DOHH2 (cell line): ENCODE results near the gene GPR137C.

Experiments
- CTCF ChIP-seq: fragments of 200-600 bp; sonication (generic); IDR thresholded peaks from one replicate; pipeline ENCODE4 v1.5.1; 2014; ENCODE audit warnings: antibody characterized with exemption, mild to moderate bottlenecking, low read depth, low read length; ENCODE audit not compliant: poor library complexity, severe bottlenecking
- EZH2phosphoT487 ChIP-seq: fragments of 200-600 bp; sonication (generic); IDR thresholded peaks from 2 replicates; pipeline ENCODE4 v1.6.1; 2017; ENCODE audit warnings: borderline replicate concordance, mild to moderate bottlenecking, antibody characterized with exemption, low read length, moderate library complexity, mixed read lengths

GRCh38 chr14:52513249-52513648 lies 39.4 kb upstream of the GPR137C start:
- no peak for TF ChIP-seq CTCF
- no peak for TF ChIP-seq EZH2phosphoT487
